K562 (cell line): ENCODE measurements around the gene PRDX6. TPM values are rescaled to one million over a fixed set of nuclear protein-coding genes. Genes with fewer than 3 reads are reported as not detected.

Source experiments
- BDP1 ChIP-seq: IDR thresholded peaks from 3 replicates; pipeline ENCODE4 v1.6.1; 2011; ENCODE audit not compliant: insufficient read length, insufficient read depth
- CBFA2T2 ChIP-seq: fragments of 450-650 bp; conservative IDR thresholded peaks from 2 replicates; pipeline ENCODE4 v1.6.1; 2017; ENCODE audit warnings: mild to moderate bottlenecking
- CBFB ChIP-seq: sonication (generic); formaldehyde crosslinking; IDR thresholded peaks from 2 replicates; pipeline ENCODE4 v1.4.0; 2020; ENCODE audit warnings: mild to moderate bottlenecking, missing genetic modification reagents
- CHD2 ChIP-seq: IDR thresholded peaks from 2 replicates; pipeline ENCODE4 v1.6.1; 2011; ENCODE audit warnings: low read depth, low read length
- CTBP1 ChIP-seq: fragments of 450-650 bp; IDR thresholded peaks from 2 replicates; pipeline ENCODE4 v1.6.1; 2016; ENCODE audit warnings: borderline replicate concordance
- ELF4 ChIP-seq: fragments of 450-650 bp; formaldehyde crosslinking; IDR thresholded peaks from 2 replicates; pipeline ENCODE4 v1.4.0; 2022; ENCODE audit warnings: missing genetic modification characterization
- ESRRA ChIP-seq: fragments of 450-650 bp; IDR thresholded peaks from 2 replicates; pipeline ENCODE4 v1.6.1; 2014; ENCODE audit warnings: low read depth, mild to moderate bottlenecking, moderate library complexity, borderline replicate concordance
- GATAD2A ChIP-seq: fragments of 450-650 bp; IDR thresholded peaks from 2 replicates; pipeline ENCODE4 v1.6.1; 2017
- HOMEZ ChIP-seq: fragments of 250-450 bp; sonication (Bioruptor Pico); IDR thresholded peaks from 2 replicates; pipeline ENCODE4 v1.4.0; 2020; ENCODE audit warnings: mild to moderate bottlenecking, moderate library complexity
- KLF13 ChIP-seq: fragments of 450-650 bp; IDR thresholded peaks from 2 replicates; pipeline ENCODE4 v1.6.1; 2016; ENCODE audit warnings: missing genetic modification characterization, low read depth, mild to moderate bottlenecking, missing compliant biosample characterization, moderate library complexity, borderline replicate concordance
- MAFK ChIP-seq: IDR thresholded peaks from 2 replicates; pipeline ENCODE4 v1.6.1; 2011; ENCODE audit warnings: low read length, improper control_type of control experiment
- MAZ ChIP-seq, 2 experiments: fragments of 450-650 bp in 1 of 2; sonication (generic) in 1 of 2; formaldehyde crosslinking; IDR thresholded peaks in 1 of 2; conservative IDR thresholded peaks in 1 of 2; 2 replicates each; pipeline versions ENCODE4 v1.4.0 to v1.5.0; 2020; ENCODE audit warnings: mild to moderate bottlenecking in 1 of 2, missing genetic modification reagents in 1 of 2
- NCOR1 ChIP-seq: fragments of 450-650 bp; IDR thresholded peaks from 2 replicates; pipeline ENCODE4 v1.6.1; 2016; ENCODE audit warnings: mild to moderate bottlenecking, moderate library complexity
- PCBP2 ChIP-seq: fragments of 200-400 bp; formaldehyde crosslinking; IDR thresholded peaks from 2 replicates; pipeline ENCODE4 v1.6.1; 2018; ENCODE audit warnings: low read length, low read depth, mild to moderate bottlenecking, moderate library complexity; ENCODE audit not compliant: poor library complexity, severe bottlenecking
- POLR2AphosphoS5 ChIP-seq: IDR thresholded peaks from 2 replicates; pipeline ENCODE4 v1.6.1; 2011; ENCODE audit warnings: mild to moderate bottlenecking, low read depth, low read length, moderate library complexity; ENCODE audit not compliant: control insufficient read depth, insufficient read depth
- RNF2 ChIP-seq: sonication (generic); IDR thresholded peaks from 2 replicates; pipeline ENCODE4 v1.6.1; 2016
- TAF7 ChIP-seq: fragments of 450-650 bp; IDR thresholded peaks from 2 replicates; pipeline ENCODE4 v1.6.1; 2016; ENCODE audit warnings: missing genetic modification characterization, missing compliant biosample characterization
- TRIM28 ChIP-seq: fragments of 450-650 bp; IDR thresholded peaks from 2 replicates; pipeline ENCODE4 v1.6.1; 2017
- ZFP1 ChIP-seq: fragments of 450-650 bp; formaldehyde crosslinking; IDR thresholded peaks from 2 replicates; pipeline ENCODE4 v1.4.0; 2020; ENCODE audit warnings: mild to moderate bottlenecking, mixed read lengths
- ZNF121 ChIP-seq: sonication (generic); formaldehyde crosslinking; conservative IDR thresholded peaks from 2 replicates; pipeline ENCODE4 v1.8.0; 2022; ENCODE audit warnings: missing genetic modification reagents
- ZNF143 ChIP-seq: sonication (generic); formaldehyde crosslinking; IDR thresholded peaks from 2 replicates; pipeline ENCODE4 v1.9.0; 2022; ENCODE audit warnings: mild to moderate bottlenecking, missing genetic modification reagents
- ZNF347 ChIP-seq: fragments of 450-650 bp; formaldehyde crosslinking; IDR thresholded peaks from 2 replicates; pipeline ENCODE4 v1.4.0; 2020; ENCODE audit warnings: low read depth, mild to moderate bottlenecking, moderate library complexity
- ZNF586 ChIP-seq: fragments of 450-650 bp; formaldehyde crosslinking; conservative IDR thresholded peaks from 2 replicates; pipeline ENCODE4 v1.4.0; 2020; ENCODE audit warnings: mild to moderate bottlenecking, moderate library complexity
- polyA plus RNA-seq, 8 experiments: library from polyadenylated mRNA; depleted of rRNA in 4 of 8; stranded (reverse) in 5 of 8; unstranded in 3 of 8; fragments of >200 nt; fragmentation: Nextera tagmentation in 2 of 8; fragmentation: Illumina TruSeq in 1 of 8; extraction: Ambion mirVana in 2 of 8; extraction: Trizol in 1 of 8; gene quantifications; 2 replicates each; pipeline versions ENCODE4 v1.2.1 to v1.2.3, GENCODE V29; 2011 to 2014; ENCODE audit warnings: inconsistent platforms in 1 of 8, missing spikeins in 1 of 8
- total RNA-seq, 7 experiments: library from RNA; depleted of rRNA in 6 of 7; stranded (reverse); fragments of >200 nt in 6 of 7; fragmentation: Illumina TruSeq in 2 of 7; extraction: Trizol in 2 of 7; gene quantifications; 2 replicates each; pipeline versions ENCODE4 v1.2.1 to v1.2.3, GENCODE V29; 2011 to 2021; ENCODE audit warnings: low replicate concordance in 1 of 7
- TF ChIP-seq, protein P1 (sequence below): conservative IDR thresholded peaks from 2 replicates; pipeline ENCODE4 v1.6.1; 2011; ENCODE audit warnings: low read depth, mild to moderate bottlenecking, low read length; ENCODE audit not compliant: control insufficient read depth
- TF ChIP-seq, protein P2 (sequence below): fragments of 250-450 bp; sonication (Bioruptor Pico); IDR thresholded peaks from 2 replicates; pipeline ENCODE4 v1.5.0; 2021

The PRDX6 gene
- total and polyA plus RNA-seq, 9 of the 15 experiments (the other 6 are each of a cell fraction or from before 2014, with no cell fraction given), result 277 to 1,082 (median 610) TPM

DNA sequence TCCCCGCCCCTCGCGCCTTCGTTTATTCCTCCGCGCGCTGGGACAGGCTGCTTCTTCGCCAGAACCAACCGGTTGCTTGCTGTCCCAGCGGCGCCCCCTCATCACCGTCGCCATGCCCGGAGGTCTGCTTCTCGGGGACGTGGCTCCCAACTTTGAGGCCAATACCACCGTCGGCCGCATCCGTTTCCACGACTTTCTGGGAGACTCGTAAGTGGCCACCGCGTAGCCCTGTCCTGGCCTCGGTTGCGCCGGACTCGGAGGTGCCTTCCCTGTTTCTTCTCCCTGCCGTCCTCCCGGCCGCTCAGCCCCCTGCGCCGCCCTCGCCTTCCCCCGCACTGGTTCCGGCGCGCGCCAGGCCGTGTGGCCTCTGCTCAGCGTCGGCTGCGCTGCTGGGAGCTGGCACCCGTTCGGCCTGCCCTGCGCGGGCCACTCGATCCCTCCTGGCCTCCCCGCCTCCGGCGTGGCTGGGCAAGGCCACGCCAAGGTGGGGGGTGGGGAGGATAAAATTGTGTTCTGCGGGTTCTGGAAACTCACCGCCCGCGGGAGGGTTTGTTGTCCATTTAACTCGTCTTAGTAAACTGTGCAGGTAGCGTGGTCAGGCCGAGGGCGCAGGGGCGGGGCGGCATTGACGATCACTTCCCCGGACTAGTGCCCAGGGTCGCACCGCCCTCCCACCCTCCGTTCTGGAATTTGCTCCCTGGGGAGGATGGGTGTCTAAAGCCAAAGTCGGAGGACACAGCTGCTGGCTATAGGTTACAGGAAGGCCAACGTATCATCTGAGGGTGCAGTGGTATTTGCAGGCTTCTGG is at the start of gene PRDX6 (continued):
- TF ChIP-seq ZFP1 (CRISPR knock-in tag), result no peak
- TF ChIP-seq HOMEZ (CRISPR knock-in tag), result no peak
- peak in 1 of 2 experiments; percentile 74; a peak in 2 of 4 replicates for TF ChIP-seq MAZ (CRISPR knock-in tag; conservative IDR thresholded peaks at IDR 0.05 in 1 of 2, IDR thresholded peaks at IDR 0.05 in 1 of 2)
- TF ChIP-seq ZNF586, result no peak
- no peak for TF ChIP-seq NCOR1
- no peak for TF ChIP-seq ZNF347 (CRISPR knock-in tag)
- TF ChIP-seq TAF7 (tag), result peak; percentile 89
- no peak for TF ChIP-seq ZNF121 (CRISPR knock-in tag)
- TF ChIP-seq GATAD2A, result peak; percentile 79; the same call in 1 of the 2 replicates
- TF ChIP-seq KLF13 (tag), result peak; percentile 37; the same call in 1 of the 2 replicates
- peak; percentile 88 for TF ChIP-seq POLR2AphosphoS5
- TF ChIP-seq CHD2, result no peak
- TF ChIP-seq RNF2, result no peak
- TF ChIP-seq PCBP2, result no peak
- no peak for TF ChIP-seq MAFK
- peak; percentile 50; the same call in 1 of the 2 replicates for TF ChIP-seq ZNF143 (CRISPR knock-in tag)
- no peak for TF ChIP-seq TRIM28
- TF ChIP-seq ESRRA, result no peak
- TF ChIP-seq, protein P1, sequence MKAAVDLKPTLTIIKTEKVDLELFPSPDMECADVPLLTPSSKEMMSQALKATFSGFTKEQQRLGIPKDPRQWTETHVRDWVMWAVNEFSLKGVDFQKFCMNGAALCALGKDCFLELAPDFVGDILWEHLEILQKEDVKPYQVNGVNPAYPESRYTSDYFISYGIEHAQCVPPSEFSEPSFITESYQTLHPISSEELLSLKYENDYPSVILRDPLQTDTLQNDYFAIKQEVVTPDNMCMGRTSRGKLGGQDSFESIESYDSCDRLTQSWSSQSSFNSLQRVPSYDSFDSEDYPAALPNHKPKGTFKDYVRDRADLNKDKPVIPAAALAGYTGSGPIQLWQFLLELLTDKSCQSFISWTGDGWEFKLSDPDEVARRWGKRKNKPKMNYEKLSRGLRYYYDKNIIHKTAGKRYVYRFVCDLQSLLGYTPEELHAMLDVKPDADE, result 0 out of 2 replicates have a peak, but pooled peaks have one; percentile 76
- TF ChIP-seq CBFB (CRISPR knock-in tag), result peak; percentile 43; the same call in 1 of the 2 replicates
- TF ChIP-seq BDP1, result no peak
- no peak for TF ChIP-seq ELF4 (CRISPR knock-in tag)
- TF ChIP-seq CTBP1, result peak; percentile 25; the same call in 1 of the 2 replicates
- TF ChIP-seq CBFA2T2, result no peak
- TF ChIP-seq, protein P2, sequence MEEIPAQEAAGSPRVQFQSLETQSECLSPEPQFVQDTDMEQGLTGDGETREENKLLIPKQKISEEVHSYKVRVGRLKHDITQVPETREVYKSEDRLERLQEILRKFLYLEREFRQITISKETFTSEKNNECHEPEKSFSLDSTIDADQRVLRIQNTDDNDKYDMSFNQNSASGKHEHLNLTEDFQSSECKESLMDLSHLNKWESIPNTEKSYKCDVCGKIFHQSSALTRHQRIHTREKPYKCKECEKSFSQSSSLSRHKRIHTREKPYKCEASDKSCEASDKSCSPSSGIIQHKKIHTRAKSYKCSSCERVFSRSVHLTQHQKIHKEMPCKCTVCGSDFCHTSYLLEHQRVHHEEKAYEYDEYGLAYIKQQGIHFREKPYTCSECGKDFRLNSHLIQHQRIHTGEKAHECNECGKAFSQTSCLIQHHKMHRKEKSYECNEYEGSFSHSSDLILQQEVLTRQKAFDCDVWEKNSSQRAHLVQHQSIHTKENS, result no peak
